Measurements from ENCODE around the gene ALOX5AP.

ALOX5AP gene

GRCh38 chr13:30714629-30715371, 20.5 kb upstream of the ALOX5AP start:
- peak; percentile 90 to 98 (median 96) for DNase-seq

GRCh38 chr13:30715372-30715756, 20.0 kb upstream of the ALOX5AP start:
- no peak for DNase-seq

- peak in 1 of 3 donors; percentile 24 for DNase-seq
Observed at GRCh38 chr13:30715837-30716236, 19.5 kb upstream of the ALOX5AP start.

GRCh38 chr13:30718661-30719524, 16.4 kb upstream of the ALOX5AP start:
- DNase-seq, result peak; percentile 57 to 72 (median 61)

- DNase-seq, result no peak
Observed at GRCh38 chr13:30719525-30719914, 15.8 kb upstream of the ALOX5AP start.

- peak in 2 of 3 donors; percentile 85 to 87 for DNase-seq
Observed at GRCh38 chr13:30720172-30720869, 15.0 kb upstream of the ALOX5AP start.

GRCh38 chr13:30721936-30722335, 13.4 kb upstream of the ALOX5AP start:
- DNase-seq, result peak; percentile 52 to 73 (median 72)

- no peak for DNase-seq
Observed at GRCh38 chr13:30722361-30722760, 13.0 kb upstream of the ALOX5AP start.

- DNase-seq, result peak in 2 of 3 donors; percentile 61 to 65
Observed at GRCh38 chr13:30724778-30725177, 10.6 kb upstream of the ALOX5AP start.

GRCh38 chr13:30725326-30726085, 9.8 kb upstream of the ALOX5AP start:
- DNase-seq, result peak in 2 of 3 donors; percentile 29 to 33

GRCh38 chr13:30726192-30726591, 9.2 kb upstream of the ALOX5AP start:
- DNase-seq, result no peak

GRCh38 chr13:30727491-30728355, 7.6 kb upstream of the ALOX5AP start:
- peak in 2 of 3 donors; percentile 33 to 55 for DNase-seq

- DNase-seq, result no peak
Observed at GRCh38 chr13:30729801-30730200, 5.5 kb upstream of the ALOX5AP start.

GRCh38 chr13:30730526-30730925, 4.8 kb upstream of the ALOX5AP start:
- no peak for DNase-seq

GRCh38 chr13:30731361-30732045, 3.8 kb upstream of the ALOX5AP start:
- DNase-seq, result no peak

GRCh38 chr13:30732046-30732390, 3.3 kb upstream of the ALOX5AP start:
- DNase-seq, result no peak

GRCh38 chr13:30734439-30734838, 904 bp upstream of the ALOX5AP start:
- DNase-seq, result peak; percentile 49 to 71 (median 60)

GRCh38 chr13:30735872-30736175, 481 bp downstream of the ALOX5AP start:
- no peak for DNase-seq

- no peak for DNase-seq
Observed at GRCh38 chr13:30736461-30737320, 1.3 kb downstream of the ALOX5AP start.

All from suppressor macrophage treated with lipopolysaccharide for 1 hour (primary cell).